IMR-90 (cell line): ENCODE results near the gene RAB33B. TPM values are rescaled to one million over a fixed set of nuclear protein-coding genes. Genes with fewer than 3 reads are reported as not detected.

Experiments used
- ATAC-seq: fragments of 200-7000 bp; cut with Tn5 transposase; 2 replicates; pipeline ENCODE4 v1.9.1; 2020; ENCODE audit warnings: low read depth, mild to moderate bottlenecking, moderate library complexity
- BruUV-seq: library from RNA; stranded (reverse); fragments of 400-500 nt; replicated peaks from 2 replicates; lab custom pipeline; 2021; lab: Mats Ljungman, UMichigan
- CTCF ChIA-PET: fragments of 300-600 bp; formaldehyde crosslinking; extraction: SDS; loops from one replicate; lab custom pipeline; 2021; ENCODE audit warnings: antibody characterized with exemption; lab: Yijun Ruan, JAX
- POLR2A ChIA-PET: fragments of 300-600 bp; sonication (Branson Sonifier 250); formaldehyde crosslinking; loops from one replicate; lab custom pipeline; 2022; ENCODE audit warnings: antibody characterized with exemption; ENCODE audit not compliant: unreplicated experiment; lab: Charles Lee
- DNase-seq: peaks from one replicate; pipeline ENCODE4 v3.0.0; 2013
- H2AFZ ChIP-seq: replicated peaks from 2 replicates; pipeline ENCODE3; 2013; ENCODE audit warnings: low read length, mild to moderate bottlenecking; ENCODE audit not compliant: poor library complexity
- H2AK5ac ChIP-seq: 2 replicates; pipeline ENCODE4 v1.6.1; 2013; ENCODE audit warnings: low read depth, low read length, inconsistent platforms
- H2AK9ac ChIP-seq: replicated peaks from 2 replicates; pipeline ENCODE3; 2013; ENCODE audit warnings: mild to moderate bottlenecking, low read depth, low read length, moderate library complexity; ENCODE audit not compliant: poor library complexity
- H2BK120ac ChIP-seq: 2 replicates; pipeline ENCODE4 v1.6.1; 2013; ENCODE audit warnings: low read depth, low read length, inconsistent platforms
- H2BK15ac ChIP-seq: 3 replicates; pipeline ENCODE4 v1.6.1; 2013; ENCODE audit warnings: low read depth, low read length, inconsistent platforms
- H2BK20ac ChIP-seq: 2 replicates; pipeline ENCODE4 v1.6.1; 2013; ENCODE audit warnings: low read depth, mild to moderate bottlenecking, inconsistent platforms, low read length, moderate library complexity
- H2BK5ac ChIP-seq: 2 replicates; pipeline ENCODE4 v1.6.1; 2013; ENCODE audit warnings: mild to moderate bottlenecking, low read depth, low read length, inconsistent platforms; ENCODE audit not compliant: poor library complexity, severe bottlenecking
- H3K14ac ChIP-seq: replicated peaks from 2 replicates; pipeline ENCODE4 v1.6.1; 2013; ENCODE audit warnings: low read depth, low read length, inconsistent platforms
- H3K18ac ChIP-seq: 2 replicates; pipeline ENCODE4 v1.6.1; 2013; ENCODE audit warnings: low read depth, low read length, control low read depth
- H3K23ac ChIP-seq: 2 replicates; pipeline ENCODE4 v1.6.1; 2013; ENCODE audit warnings: low read depth, low read length, inconsistent platforms
- H3K27ac ChIP-seq: 2 replicates; pipeline ENCODE4 v1.5.1; 2013; ENCODE audit warnings: mild to moderate bottlenecking, control low read depth, low read length; ENCODE audit not compliant: insufficient read depth
- H3K27me3 ChIP-seq: 2 replicates; pipeline ENCODE4 v1.6.1; 2013; ENCODE audit warnings: low read length; ENCODE audit not compliant: control insufficient read depth, insufficient read depth
- H3K36me3 ChIP-seq: 2 replicates; pipeline ENCODE4 v1.6.1; 2013; ENCODE audit warnings: low read length, mixed read lengths; ENCODE audit not compliant: control insufficient read depth, insufficient read depth
- H3K4ac ChIP-seq: 2 replicates; pipeline ENCODE4 v1.6.1; 2013; ENCODE audit warnings: low read depth, low read length, inconsistent platforms
- H3K4me1 ChIP-seq: 2 replicates; pipeline ENCODE4 v1.6.1; 2013; ENCODE audit warnings: low read length, mixed read lengths; ENCODE audit not compliant: control insufficient read depth, insufficient read depth
- H3K4me2 ChIP-seq: 2 replicates; pipeline ENCODE4 v1.6.1; 2013; ENCODE audit warnings: low read depth, mild to moderate bottlenecking, control low read depth, low read length, moderate library complexity
- H3K4me3 ChIP-seq: 2 replicates; pipeline ENCODE4 v1.5.1; 2013; ENCODE audit warnings: low read depth, mild to moderate bottlenecking, control low read depth, low read length, moderate library complexity; ENCODE audit not compliant: insufficient read depth
- H3K56ac ChIP-seq: 2 replicates; pipeline ENCODE4 v1.6.1; 2013; ENCODE audit warnings: low read length, inconsistent platforms; ENCODE audit not compliant: insufficient read depth; ENCODE audit errors: extremely low read depth
- H3K79me1 ChIP-seq, 2 experiments: 2 replicates each; pipeline ENCODE4 v1.6.1; 2013; ENCODE audit warnings: low read length in 2 of 2, inconsistent platforms in 1 of 2, low read depth in 1 of 2
- H3K9ac ChIP-seq: 2 replicates; pipeline ENCODE4 v1.6.1; 2013; ENCODE audit warnings: low read depth, low read length, control low read depth
- H3K9me1 ChIP-seq: 2 replicates; pipeline ENCODE4 v1.6.1; 2013; ENCODE audit warnings: low read length, inconsistent platforms; ENCODE audit not compliant: insufficient read depth
- H3K9me3 ChIP-seq: 2 replicates; pipeline ENCODE4 v1.6.1; 2013; ENCODE audit warnings: low read length; ENCODE audit not compliant: control insufficient read depth, insufficient read depth
- H4K20me1 ChIP-seq: 2 replicates; pipeline ENCODE4 v1.6.1; 2013; ENCODE audit warnings: low read length, inconsistent platforms; ENCODE audit not compliant: insufficient read depth
- H4K5ac ChIP-seq: 2 replicates; pipeline ENCODE4 v1.6.1; 2013; ENCODE audit warnings: mild to moderate bottlenecking, low read depth, low read length, control low read depth
- H4K8ac ChIP-seq, 2 experiments: 2 replicates each; pipeline ENCODE4 v1.6.1; 2013; ENCODE audit warnings: low read depth in 2 of 2, low read length in 2 of 2, control low read depth in 1 of 2, inconsistent platforms in 1 of 2
- H4K91ac ChIP-seq: 2 replicates; pipeline ENCODE4 v1.6.1; 2013; ENCODE audit warnings: low read depth, low read length, inconsistent platforms; ENCODE audit not compliant: insufficient read depth
- BHLHE40 ChIP-seq: fragments of 150-350 bp; IDR thresholded peaks from 2 replicates; pipeline ENCODE4 v1.6.1; 2016; ENCODE audit warnings: mild to moderate bottlenecking, low read depth, low read length
- RAD21 ChIP-seq: IDR thresholded peaks from 2 replicates; pipeline ENCODE4 v1.6.1; 2012; ENCODE audit warnings: low read length, improper control_type of control experiment
- WGBS, 2 experiments: methylation state at CpG; one replicate each; pipeline versions ENCODE4 v1.1.5 to v1.1.7; 2013; ENCODE audit warnings: missing lambda C conversion rate in 2 of 2; ENCODE audit not compliant: insufficient read length in 1 of 2; ENCODE audit errors: extremely low coverage in 2 of 2; 5-methylcytosine and 5-hydroxymethylcytosine counted together
- dilution Hi-C: fragments of 300-500 bp; cut with HindIII; formaldehyde crosslinking; loops from one replicate; pipeline ENCODE4 v1.14.3; 2018; ENCODE audit warnings: low sequenced_read_pairs; ENCODE audit not compliant: unreplicated experiment
- in situ Hi-C: fragments of 300-500 bp; cut with MboI; formaldehyde crosslinking; loops from 3 replicates; pipeline ENCODE4 v1.14.3; 2019; ENCODE audit warnings: low sequenced_read_pairs, inconsistent platforms, mixed read lengths
- intact Hi-C: fragments of 100-400 bp; cut with micrococcal nuclease; formaldehyde crosslinking; loops from 2 replicates; pipeline ENCODE4 v1.10.0; 2022
- polyA plus RNA-seq, 3 experiments: library from polyadenylated mRNA; depleted of rRNA; stranded (reverse); fragments of >200 nt; gene quantifications; 2 replicates each; pipeline ENCODE4 v1.2.3, GENCODE V29; 2012; ENCODE audit warnings: low replicate concordance in 1 of 3
- total RNA-seq: library from RNA; depleted of rRNA; stranded (reverse); fragments of >200 nt; gene quantifications from 2 replicates; pipeline ENCODE4 v1.2.3, GENCODE V29; 2012

The RAB33B gene
- total and polyA plus RNA-seq, 2 of the 4 experiments (the other 2 are of a cell fraction): 3.7 to 7.3 TPM

DNA sequence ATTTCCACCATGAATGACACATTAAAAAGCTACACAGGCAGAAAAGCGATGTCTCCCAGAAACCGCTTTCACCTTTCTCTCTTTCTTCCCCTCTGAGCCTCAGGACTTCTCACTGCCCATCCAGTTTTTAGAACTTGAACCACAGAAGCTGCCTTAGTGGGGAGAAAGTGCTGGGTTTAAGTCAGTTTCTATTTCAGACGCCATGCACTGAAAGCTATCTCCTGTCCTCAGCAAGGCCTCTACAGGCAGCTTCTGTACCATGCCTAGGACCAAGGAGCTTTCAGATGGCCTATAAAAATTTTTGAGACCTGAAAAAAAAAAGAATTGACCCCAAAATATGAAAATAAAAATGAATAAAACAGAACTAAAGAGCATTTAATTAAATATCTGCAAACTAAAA is 34.5 kb downstream of the RAB33B start:
- no peak for ATAC-seq
- H2AK9ac ChIP-seq: no peak overlapping the region

More for the DNA sequence above, 34.5 kb downstream of the RAB33B start:
- Histone ChIP-seq H2BK15ac (no peak overlapping the region), H3K27me3 (no peaks in the 10 kb centered on the region), H3K4ac (no peak overlapping the region), H3K27ac (no peak overlapping the region), H2BK5ac (no peak overlapping the region), H4K5ac (no peak overlapping the region), H3K36me3 (no peaks in the 10 kb centered on the region), H3K9ac (no peak overlapping the region), H3K14ac (no peak overlapping the region), H2BK120ac (no peak overlapping the region), H3K4me1 (no peaks in the 10 kb centered on the region), H3K18ac (no peak overlapping the region), H3K9me3 (no peaks in the 10 kb centered on the region), H2BK20ac (no peak overlapping the region), H3K4me3 (no peak overlapping the region), H4K91ac (no peak overlapping the region), H3K79me1 (no peaks in the 10 kb centered on the region), H3K56ac (no peak overlapping the region), H4K20me1 (no peaks in the 10 kb centered on the region), H3K4me2 (no peak overlapping the region), H3K9me1 (no peaks in the 10 kb centered on the region; the same call in 1 of the 2 replicates), H3K23ac (no peak overlapping the region), H2AFZ (no peak overlapping the region), H2AK5ac (no peak overlapping the region), H4K8ac (no peak overlapping the region)
- ChIA-PET CTCF (interaction anchor here (2.0 kb wide), 1 partner anchor 9 kb away, joined by 10 read pairs; no protein-coding TSS in a partner anchor), POLR2A (no interaction called here)
- TF ChIP-seq RAD21 (no peak), BHLHE40 (no peak)
- no CpG with 5 or more reads among the region's 3 CpGs for WGBS, 2 experiments
- in situ Hi-C loops (no loop called here), intact Hi-C loops (no loop called here), dilution Hi-C loops (no loop called here)
- no TSS peak for BruUV-seq
- DNase-seq: no peak
